Measurements from ENCODE around the gene SORCS2.

SORCS2 gene

GRCh38 chr4:7719354-7720174 lies 527.2 kb downstream of the SORCS2 start (continued):
- TF ChIP-seq CTCF (tag by site-specific recombination; IDR thresholded peaks at IDR 0.05) (peak; percentile 36; the same call in 1 of the 2 replicates), ZNF350 (tag by site-specific recombination; IDR thresholded peaks at IDR 0.05) (no peak), ZNF169 (tag by site-specific recombination; IDR thresholded peaks at IDR 0.05) (no peak), ZNF701 (tag by site-specific recombination; IDR thresholded peaks at IDR 0.05) (no peak), OVOL3 (tag by site-specific recombination; IDR thresholded peaks at IDR 0.05) (no peak), HIC1 (tag by site-specific recombination; IDR thresholded peaks at IDR 0.05) (no peak), ZNF114 (tag by site-specific recombination; IDR thresholded peaks at IDR 0.05) (no peak), ZNF792 (tag by site-specific recombination; IDR thresholded peaks at IDR 0.05) (no peak), ZNF654 (tag by site-specific recombination; IDR thresholded peaks at IDR 0.05; ENCODE audit: low read depth) (peak; percentile 36; the same call in 1 of the 2 replicates), ZNF23 (tag by site-specific recombination; IDR thresholded peaks at IDR 0.05; ENCODE audit: borderline replicate concordance) (no peak), ZNF449 (tag by site-specific recombination; IDR thresholded peaks at IDR 0.05) (no peak), ZBTB44 (tag by site-specific recombination; IDR thresholded peaks at IDR 0.05) (no peak), INSM2 (tag by site-specific recombination; IDR thresholded peaks at IDR 0.05) (no peak), ZNF423 (tag by site-specific recombination; IDR thresholded peaks at IDR 0.05) (peak; percentile 61), ZNF580 (tag by site-specific recombination; IDR thresholded peaks at IDR 0.05) (no peak), KLF7 (tag by site-specific recombination; IDR thresholded peaks at IDR 0.05; ENCODE audit: borderline replicate concordance) (no peak), IKZF3 (tag by site-specific recombination; IDR thresholded peaks at IDR 0.05) (no peak), ZFP37 (tag by site-specific recombination; IDR thresholded peaks at IDR 0.05) (no peak), ZNF488 (tag by site-specific recombination; IDR thresholded peaks at IDR 0.05) (no peak), ZIC2 (tag by site-specific recombination; IDR thresholded peaks at IDR 0.05) (peak; percentile 92), ZBTB6 (tag by site-specific recombination; IDR thresholded peaks at IDR 0.05) (no peak), ZNF148 (tag by site-specific recombination; IDR thresholded peaks at IDR 0.05; ENCODE audit: borderline replicate concordance) (no peak), FEZF1 (tag by site-specific recombination; IDR thresholded peaks at IDR 0.05) (no peak), ZNF112 (tag by site-specific recombination; IDR thresholded peaks at IDR 0.05) (no peak), ZFP69B (tag by site-specific recombination; IDR thresholded peaks at IDR 0.05) (no peak)

Measured in HEK293 (cell line).